K562 (cell line): ENCODE results near the gene ZBED4. TPM values are rescaled to one million over a fixed set of nuclear protein-coding genes. Genes with fewer than 3 reads are reported as not detected.

Experiments used
- ATAC-seq: fragments of 200-7000 bp; cut with Tn5 transposase; 3 replicates; pipeline ENCODE4 v1.9.1; 2020; ENCODE audit warnings: moderate library complexity
- BruUV-seq: library from RNA; stranded (reverse); fragments of 400-500 nt; replicated peaks from 2 replicates; lab custom pipeline; 2021; lab: Mats Ljungman, UMichigan
- CTCF ChIA-PET: fragments of 300-600 bp; formaldehyde crosslinking; extraction: SDS; loops from one replicate; lab custom pipeline; 2021; ENCODE audit warnings: low intra/inter-chr PET ratio; lab: Yijun Ruan, JAX
- POLR2A ChIA-PET: fragments of 300-600, 350-650 bp; sonication (Branson Sonifier 250); formaldehyde crosslinking; extraction: SDS; loops from one replicate; lab custom pipeline; 2021; ENCODE audit warnings: antibody characterized with exemption, inconsistent platforms; lab: Yijun Ruan, JAX
- DNase-seq, 4 experiments: peaks; one replicate each; pipeline versions ENCODE4 v3.0.0 to v3.0.0-alpha.2; 2011 to 2018; ENCODE audit warnings: low spot score in 3 of 4, mixed read lengths in 3 of 4; ENCODE audit errors: extremely low read depth in 1 of 4
- FAIRE-seq: peaks from 2 replicates; lab custom pipeline; 2011; peaks lifted over from hg19 to GRCh38; lab: Jason Lieb, UNC
- H2AFZ ChIP-seq: 2 replicates; pipeline ENCODE4 v1.6.0; 2011; ENCODE audit warnings: low read depth, low read length, control low read depth, inconsistent platforms
- H3K27ac ChIP-seq: fragments of 200-600 bp; 3 replicates; pipeline ENCODE4 v1.8.0; 2011; ENCODE audit warnings: low read depth, mild to moderate bottlenecking, control low read depth, inconsistent platforms, low read length, moderate library complexity, mixed read lengths; ENCODE audit errors: extremely low read depth
- H3K27me3 ChIP-seq, 2 experiments: fragments of 300-600 bp in 1 of 2; 2 replicates in 1 of 2; 3 replicates in 1 of 2; pipeline versions ENCODE4 v1.6.0 to v1.8.0; 2011; ENCODE audit warnings: inconsistent platforms in 2 of 2, low read length in 2 of 2, mild to moderate bottlenecking in 1 of 2, mixed read lengths in 1 of 2, moderate library complexity in 1 of 2; ENCODE audit not compliant: control insufficient read depth in 2 of 2, insufficient read depth in 2 of 2
- H3K36me3 ChIP-seq: fragments of 300-600 bp; 3 replicates; pipeline ENCODE4 v1.8.0; 2011; ENCODE audit warnings: mild to moderate bottlenecking, low read length, inconsistent platforms; ENCODE audit not compliant: control insufficient read depth, insufficient read depth
- H3K4me1 ChIP-seq, 2 experiments: fragments of 200-600 bp in 1 of 2; replicated peaks in 1 of 2; 2 replicates in 1 of 2; 3 replicates in 1 of 2; pipeline versions ENCODE4 v1.5.1 to v1.8.0; 2011; ENCODE audit warnings: inconsistent platforms in 2 of 2, low read length in 2 of 2, mild to moderate bottlenecking in 1 of 2, mixed read lengths in 1 of 2, moderate library complexity in 1 of 2; ENCODE audit not compliant: control insufficient read depth in 2 of 2, insufficient read depth in 2 of 2
- H3K4me2 ChIP-seq: 2 replicates; pipeline ENCODE4 v1.6.1; 2011; ENCODE audit warnings: low read length, control low read depth, inconsistent platforms, mixed read lengths; ENCODE audit not compliant: insufficient read depth
- H3K4me3 ChIP-seq: fragments of 200-600 bp; sonication (generic), shearing (Covaris generic); 2 replicates; pipeline ENCODE4 v1.5.1; 2016; ENCODE audit warnings: control low read depth, inconsistent platforms
- H3K79me2 ChIP-seq: fragments of 200-600 bp; 3 replicates; pipeline ENCODE4 v1.8.0; 2011; ENCODE audit warnings: low read length, inconsistent platforms; ENCODE audit not compliant: control insufficient read depth, insufficient read depth
- H3K9ac ChIP-seq, 2 experiments: 2 replicates each; pipeline versions ENCODE4 v1.6.0 to v1.6.1; 2011; ENCODE audit warnings: low read depth in 2 of 2, low read length in 2 of 2, control low read depth in 1 of 2, inconsistent platforms in 1 of 2, mild to moderate bottlenecking in 1 of 2, mixed read lengths in 1 of 2; ENCODE audit not compliant: insufficient read depth in 1 of 2
- H3K9me1 ChIP-seq: one replicate; pipeline ENCODE4 v1.6.0; 2011; ENCODE audit warnings: inconsistent platforms, mild to moderate bottlenecking, low read length, moderate library complexity; ENCODE audit not compliant: control insufficient read depth, insufficient read depth
- H3K9me3 ChIP-seq: replicated peaks from 2 replicates; pipeline ENCODE4 v1.5.1; 2011; ENCODE audit warnings: low read depth, low read length, inconsistent platforms; ENCODE audit not compliant: control insufficient read depth, insufficient read depth
- H4K20me1 ChIP-seq: replicated peaks from 2 replicates; pipeline ENCODE4 v1.6.1; 2011; ENCODE audit warnings: low read length, inconsistent platforms, mixed read lengths; ENCODE audit not compliant: control insufficient read depth, insufficient read depth
- ERF ChIP-seq: fragments of 450-650 bp; formaldehyde crosslinking; IDR thresholded peaks from 2 replicates; pipeline ENCODE4 v1.4.0; 2020; ENCODE audit warnings: mild to moderate bottlenecking, mixed read lengths
- HNRNPL ChIP-seq: fragments of 200-400 bp; formaldehyde crosslinking; IDR thresholded peaks from 2 replicates; pipeline ENCODE4 v1.6.1; 2017; ENCODE audit warnings: low read depth, mild to moderate bottlenecking, low read length
- LARP7 ChIP-seq: fragments of 450-650 bp; IDR thresholded peaks from 2 replicates; pipeline ENCODE4 v1.6.1; 2016
- NFYB ChIP-seq: IDR thresholded peaks from 2 replicates; pipeline ENCODE4 v1.6.1; 2011; ENCODE audit warnings: mild to moderate bottlenecking, moderate library complexity; ENCODE audit not compliant: insufficient read length; ENCODE audit errors: extremely low read depth
- POLR2G ChIP-seq: fragments of 200-400 bp; formaldehyde crosslinking; IDR thresholded peaks from 2 replicates; pipeline ENCODE4 v1.6.1; 2017; ENCODE audit warnings: low read depth, mild to moderate bottlenecking, antibody characterized with exemption, low read length, moderate library complexity
- USF1 ChIP-seq: sonication (generic); formaldehyde crosslinking; IDR thresholded peaks from 2 replicates; pipeline ENCODE4 v1.9.0; 2022; ENCODE audit warnings: mild to moderate bottlenecking, missing genetic modification reagents
- WGBS: fragments of 100-300 bp; shearing (Covaris generic); methylation state at CpG from one replicate; pipeline ENCODE4 v1.1.6; 2016; ENCODE audit warnings: low coverage, mixed read lengths; ENCODE audit not compliant: insufficient coverage; ENCODE audit errors: missing lambda C conversion rate; 5-methylcytosine and 5-hydroxymethylcytosine counted together
- in situ Hi-C: fragments of 300-500 bp; cut with MboI; formaldehyde crosslinking; loops from 4 replicates; pipeline ENCODE4 v1.15.0; 2018; ENCODE audit warnings: inconsistent platforms, mixed read lengths
- intact Hi-C: fragments of 100-400 bp; cut with micrococcal nuclease; formaldehyde crosslinking; loops from 2 replicates; pipeline ENCODE4 v1.14.2; 2022
- polyA plus RNA-seq, 8 experiments: library from polyadenylated mRNA; depleted of rRNA in 4 of 8; stranded (reverse) in 5 of 8; unstranded in 3 of 8; fragments of >200 nt; fragmentation: Nextera tagmentation in 2 of 8; fragmentation: Illumina TruSeq in 1 of 8; extraction: Ambion mirVana in 2 of 8; extraction: Trizol in 1 of 8; gene quantifications; 2 replicates each; pipeline versions ENCODE4 v1.2.1 to v1.2.3, GENCODE V29; 2011 to 2014; ENCODE audit warnings: inconsistent platforms in 1 of 8, missing spikeins in 1 of 8
- total RNA-seq, 7 experiments: library from RNA; depleted of rRNA in 6 of 7; stranded (reverse); fragments of >200 nt in 6 of 7; fragmentation: Illumina TruSeq in 2 of 7; extraction: Trizol in 2 of 7; gene quantifications; 2 replicates each; pipeline versions ENCODE4 v1.2.1 to v1.2.3, GENCODE V29; 2011 to 2021; ENCODE audit warnings: low replicate concordance in 1 of 7

Gene ZBED4
- total and polyA plus RNA-seq, 9 of the 15 experiments (the other 6 are each of a cell fraction or from before 2014, with no cell fraction given), result 1.5 to 16.8 (median 7.4) TPM

DNA sequence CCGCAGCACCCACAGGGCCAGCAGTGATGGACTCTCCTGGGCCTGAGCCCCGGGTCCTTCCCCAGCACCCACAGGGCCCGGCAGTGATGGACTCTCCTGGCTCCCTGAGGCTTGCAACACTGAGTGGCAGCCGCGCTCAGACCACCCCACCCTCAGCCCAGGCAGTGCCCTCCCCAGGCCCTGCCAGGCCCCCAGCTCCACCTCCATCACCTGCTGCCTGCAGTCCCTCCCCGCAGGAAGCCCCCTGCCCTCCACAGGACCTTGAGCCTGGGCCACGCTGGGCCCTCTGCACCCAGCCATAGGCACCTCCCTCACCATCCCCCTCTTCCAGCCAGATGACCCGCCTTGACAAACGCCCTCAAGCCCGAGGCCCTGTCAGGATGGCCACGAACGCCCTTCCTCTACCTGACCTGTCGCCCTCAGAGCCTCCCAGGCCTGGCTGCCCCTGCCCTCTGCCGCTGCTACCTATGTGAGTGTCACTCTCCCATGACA lies 53.2 kb downstream of the ZBED4 start:
- Histone ChIP-seq H2AFZ (no peak overlapping the region), H3K4me2 (no peak overlapping the region), H3K4me3 (no peak overlapping the region), H3K27me3 (no peaks in the 10 kb centered on the region), H3K27ac (no peak overlapping the region), H3K36me3 (peaks cover 25% of the 10 kb centered on the region; the same call in 1 of the 3 replicates), H3K9me3 (no peaks in the 10 kb centered on the region), H4K20me1 (no peaks in the 10 kb centered on the region), H3K9me1 (no peaks in the 10 kb centered on the region), H3K9ac (no peak overlapping the region), H3K4me1 (peaks cover 0 to 23% of the 10 kb centered on the region in 2 experiments; a peak in 1 of 5 replicates), H3K79me2 (no peaks in the 10 kb centered on the region)
- intact Hi-C loops, result no loop called here
- in situ Hi-C loops, result no loop called here
- no TSS peak for BruUV-seq
- WGBS, result 76% methylated on average over 7 of the region's 14 CpGs
- CTCF ChIA-PET, result no interaction called here
- no peak for ATAC-seq
- TF ChIP-seq ERF (CRISPR knock-in tag) (no peak), POLR2G (peak; percentile 41), USF1 (CRISPR knock-in tag) (no peak), HNRNPL (no peak), LARP7 (no peak)
- FAIRE-seq, result no peak
- no peak for DNase-seq
- POLR2A ChIA-PET, result no interaction called here

- H3K27ac ChIP-seq, result no peak overlapping the region
- no peaks in the 10 kb centered on the region for H3K9me1 ChIP-seq
- TF ChIP-seq NFYB (no peak), POLR2G (peak; percentile 35; the same call in 1 of the 2 replicates)
- H3K9ac ChIP-seq, result peak overlapping the region in 1 of 2 experiments; percentile 9; a peak in 1 of 4 replicates
- DNase-seq (no peak), FAIRE-seq (no peak), ATAC-seq (no peak)
- no peaks in the 10 kb centered on the region for H3K79me2 ChIP-seq
- peaks cover 25% of the 10 kb centered on the region; the same call in 1 of the 3 replicates for H3K36me3 ChIP-seq
- ChIA-PET CTCF (no interaction called here), POLR2A (no interaction called here)
- H3K9me3 ChIP-seq, result no peaks in the 10 kb centered on the region
- no TSS peak for BruUV-seq
- no peak overlapping the region for H2AFZ ChIP-seq
- H3K4me2 ChIP-seq, result no peak overlapping the region
- no CpG with 5 or more reads among the region's 19 CpGs for WGBS
- peaks cover 0 to 23% of the 10 kb centered on the region in 2 experiments; a peak in 1 of 5 replicates for H3K4me1 ChIP-seq
- H3K4me3 ChIP-seq, result no peak overlapping the region
- H3K27me3 ChIP-seq, result no peaks in the 10 kb centered on the region
- intact Hi-C loops, result no loop called here
- H4K20me1 ChIP-seq, result no peaks in the 10 kb centered on the region
- in situ Hi-C loops, result no loop called here
These were observed 54.2 kb downstream of the ZBED4 start for GRCh38 chr22:49907807-49908206.
